H9 (cell line): ENCODE data around the gene WSCD2. TPM values are rescaled to one million over a fixed set of nuclear protein-coding genes. Genes with fewer than 3 reads are reported as not detected.

ENCODE experiments used
- DNase-seq: peaks from one replicate; pipeline ENCODE4 v3.0.0-alpha.2; 2017
- H2AFZ ChIP-seq: one replicate; pipeline ENCODE4 v1.6.1; 2013; ENCODE audit warnings: mild to moderate bottlenecking, low read length, control low read depth, moderate library complexity
- H2AK5ac ChIP-seq: 2 replicates; pipeline ENCODE4 v1.6.1; 2013; ENCODE audit warnings: low read length, control low read depth, mixed read lengths; ENCODE audit not compliant: insufficient read length
- H2BK120ac ChIP-seq: one replicate; pipeline ENCODE4 v1.6.1; 2013; ENCODE audit warnings: low read depth, mild to moderate bottlenecking, low read length, control low read depth, inconsistent platforms; ENCODE audit not compliant: poor library complexity, severe bottlenecking
- H2BK12ac ChIP-seq: 2 replicates; pipeline ENCODE4 v1.6.1; 2013; ENCODE audit warnings: low read length, control low read depth, mixed read lengths, low read depth; ENCODE audit not compliant: insufficient read length
- H2BK15ac ChIP-seq: 2 replicates; pipeline ENCODE4 v1.6.1; 2013; ENCODE audit warnings: low read depth, low read length, control low read depth
- H2BK20ac ChIP-seq: one replicate; pipeline ENCODE4 v1.6.1; 2013; ENCODE audit warnings: low read depth, mild to moderate bottlenecking, low read length, control low read depth, inconsistent platforms; ENCODE audit not compliant: poor library complexity, severe bottlenecking
- H2BK5ac ChIP-seq: 2 replicates; pipeline ENCODE4 v1.6.1; 2013; ENCODE audit warnings: low read length, control low read depth, mixed read lengths; ENCODE audit not compliant: insufficient read length
- H3K14ac ChIP-seq: 2 replicates; pipeline ENCODE4 v1.6.1; 2013; ENCODE audit warnings: low read length, control low read depth; ENCODE audit not compliant: insufficient read depth
- H3K18ac ChIP-seq: 2 replicates; pipeline ENCODE4 v1.6.1; 2013; ENCODE audit warnings: low read depth, mild to moderate bottlenecking, mixed read lengths, low read length, control low read depth; ENCODE audit not compliant: insufficient read length
- H3K23ac ChIP-seq: 2 replicates; pipeline ENCODE4 v1.6.1; 2013; ENCODE audit warnings: low read length, control low read depth, mixed read lengths, low read depth; ENCODE audit not compliant: insufficient read length
- H3K23me2 ChIP-seq: 2 replicates; pipeline ENCODE4 v1.6.1; 2013; ENCODE audit warnings: low read depth, mild to moderate bottlenecking, mixed read lengths, low read length, control low read depth; ENCODE audit not compliant: insufficient read length, poor library complexity, severe bottlenecking
- H3K27ac ChIP-seq: 2 replicates; pipeline ENCODE4 v1.5.1; 2013; ENCODE audit warnings: low read length, control low read depth, mixed read lengths, low read depth; ENCODE audit not compliant: insufficient read length
- H3K27me3 ChIP-seq: 2 replicates; pipeline ENCODE4 v1.6.1; 2013; ENCODE audit warnings: low read length, control low read depth, inconsistent platforms; ENCODE audit not compliant: insufficient read depth
- H3K4ac ChIP-seq: 2 replicates; pipeline ENCODE4 v1.6.1; 2013; ENCODE audit warnings: low read depth, mild to moderate bottlenecking, control low read depth, inconsistent platforms, low read length, moderate library complexity
- H3K4me1 ChIP-seq: 2 replicates; pipeline ENCODE4 v1.6.1; 2013; ENCODE audit warnings: low read length, control low read depth, inconsistent platforms; ENCODE audit not compliant: insufficient read depth
- H3K4me2 ChIP-seq: 2 replicates; pipeline ENCODE4 v1.6.1; 2013; ENCODE audit warnings: low read length, control low read depth, mixed read lengths; ENCODE audit not compliant: insufficient read length, insufficient read depth
- H3K56ac ChIP-seq: 2 replicates; pipeline ENCODE4 v1.6.1; 2013; ENCODE audit warnings: low read depth, mild to moderate bottlenecking, mixed read lengths, low read length, control low read depth; ENCODE audit not compliant: insufficient read length
- H3K79me1 ChIP-seq: 2 replicates; pipeline ENCODE4 v1.6.1; 2013; ENCODE audit warnings: low read depth, mild to moderate bottlenecking, moderate library complexity, low read length, control low read depth, inconsistent platforms; ENCODE audit not compliant: insufficient read depth, poor library complexity, severe bottlenecking
- H3K79me2 ChIP-seq: 2 replicates; pipeline ENCODE4 v1.6.1; 2013; ENCODE audit warnings: low read length, control low read depth, inconsistent platforms; ENCODE audit not compliant: insufficient read depth
- H3K9ac ChIP-seq: 2 replicates; pipeline ENCODE4 v1.6.1; 2013; ENCODE audit warnings: low read length, control low read depth, mixed read lengths; ENCODE audit not compliant: insufficient read length; ENCODE audit errors: extremely low read depth
- H3K9me3 ChIP-seq: one replicate; pipeline ENCODE4 v1.6.1; 2013; ENCODE audit warnings: low read depth, low read length, inconsistent platforms; ENCODE audit not compliant: control insufficient read depth
- H3T11ph ChIP-seq: one replicate; pipeline ENCODE4 v1.6.1; 2013; ENCODE audit warnings: mild to moderate bottlenecking, low read length, control low read depth, inconsistent platforms
- H4K20me1 ChIP-seq: one replicate; pipeline ENCODE4 v1.6.1; 2013; ENCODE audit not compliant: control insufficient read depth, insufficient read length, insufficient read depth
- H4K5ac ChIP-seq: 2 replicates; pipeline ENCODE4 v1.6.1; 2013; ENCODE audit warnings: low read depth, mild to moderate bottlenecking, mixed read lengths, low read length, control low read depth; ENCODE audit not compliant: insufficient read length
- H4K8ac ChIP-seq: replicated peaks from 2 replicates; pipeline ENCODE4 v1.6.1; 2013; ENCODE audit warnings: low read length, control low read depth, mixed read lengths, low read depth; ENCODE audit not compliant: insufficient read length
- H4K91ac ChIP-seq: 2 replicates; pipeline ENCODE4 v1.6.1; 2013; ENCODE audit warnings: low read depth, mild to moderate bottlenecking, moderate library complexity, mixed read lengths, low read length, control low read depth; ENCODE audit not compliant: insufficient read length
- H3K27ac Mint-ChIP-seq, 3 experiments: 2 replicates in 2 of 3; 3 replicates in 1 of 3; pipeline ENCODE4 v1.8.0; 2020 to 2021; ENCODE audit warnings: mixed read lengths in 3 of 3, mild to moderate bottlenecking in 1 of 3, moderate library complexity in 1 of 3
- H3K27me3 Mint-ChIP-seq: 2 replicates; pipeline ENCODE4 v1.8.0; 2021; ENCODE audit warnings: low read depth, mild to moderate bottlenecking, moderate library complexity, mixed read lengths
- H3K36me3 Mint-ChIP-seq, 3 experiments: 2 replicates in 2 of 3; 3 replicates in 1 of 3; pipeline ENCODE4 v1.8.0; 2020 to 2021; ENCODE audit warnings: low read depth in 3 of 3, mixed read lengths in 3 of 3; ENCODE audit not compliant: insufficient read depth in 1 of 3
- H3K4me1 Mint-ChIP-seq, 2 experiments: 2 replicates each; pipeline ENCODE4 v1.8.0; 2020; ENCODE audit warnings: mixed read lengths in 2 of 2
- H3K4me3 Mint-ChIP-seq, 2 experiments: 2 replicates in 1 of 2; 3 replicates in 1 of 2; pipeline ENCODE4 v1.8.0; 2020 to 2021; ENCODE audit warnings: mild to moderate bottlenecking in 2 of 2, mixed read lengths in 2 of 2, moderate library complexity in 1 of 2
- H3K9me3 Mint-ChIP-seq, 2 experiments: 2 replicates in 1 of 2; 3 replicates in 1 of 2; pipeline ENCODE4 v1.8.0; 2020; ENCODE audit warnings: mild to moderate bottlenecking in 2 of 2, mixed read lengths in 2 of 2, moderate library complexity in 1 of 2
- WGBS: extraction: QIAGEN DNeasy Blood & Tissue Kit; methylation state at CpG from one replicate; pipeline ENCODE4 v1.1.7; 2013; ENCODE audit warnings: missing lambda C conversion rate, low lambda C conversion rate, mixed read lengths; ENCODE audit not compliant: insufficient read length; ENCODE audit errors: extremely low coverage; 5-methylcytosine and 5-hydroxymethylcytosine counted together
- total RNA-seq: library from RNA; stranded (reverse); gene quantifications from 2 replicates; pipeline ENCODE4 v1.2.1, GENCODE V29; 2021
- TF ChIP-seq, protein P1 (sequence below): fragments of 200-600 bp; sonication (generic); conservative IDR thresholded peaks from 3 replicates; pipeline ENCODE4 v1.8.0; 2021; ENCODE audit warnings: antibody characterized with exemption, mild to moderate bottlenecking

Gene WSCD2
- total RNA-seq, 1 experiment from 2014 or later, result 0.92 TPM

DNA sequence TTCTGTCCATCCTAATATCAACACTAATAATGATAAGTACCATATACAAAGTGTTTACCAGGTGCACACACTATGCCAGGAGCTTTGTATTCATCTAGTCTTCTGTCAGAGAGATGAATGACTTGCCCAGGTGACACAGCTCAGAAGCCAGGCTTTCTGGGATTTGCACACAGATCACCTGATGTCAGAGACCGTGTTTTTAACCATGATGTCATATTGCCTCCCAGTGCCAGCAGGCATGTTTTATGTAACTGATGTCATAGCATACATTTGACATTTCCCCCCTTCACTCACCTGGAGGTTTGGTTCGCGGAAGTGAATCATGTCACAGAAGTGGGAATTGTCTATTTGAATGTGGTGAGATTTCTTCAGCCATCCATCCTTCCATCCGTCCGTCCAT is 5.7 kb downstream of the WSCD2 start:
- DNase-seq, result no peak
- Histone ChIP-seq H2AFZ (no peak overlapping the region), H3K9me3 (no peaks in the 10 kb centered on the region), H4K91ac (no peak overlapping the region), H3K23me2 (peaks cover 3% of the 10 kb centered on the region), H3K79me2 (no peaks in the 10 kb centered on the region), H3K18ac (no peak overlapping the region), H3K9ac (no peak overlapping the region), H2AK5ac (no peak overlapping the region), H2BK20ac (no peak overlapping the region), H3K4ac (no peak overlapping the region), H2BK120ac (no peak overlapping the region), H3K27ac (no peak overlapping the region), H3K79me1 (no peaks in the 10 kb centered on the region), H3K56ac (no peak overlapping the region), H2BK5ac (no peak overlapping the region), H3T11ph (no peak overlapping the region), H3K4me2 (no peak overlapping the region), H3K23ac (no peak overlapping the region), H4K8ac (no peak overlapping the region), H3K27me3 (no peaks in the 10 kb centered on the region; the same call in 1 of the 2 replicates), H3K4me1 (0 out of 2 replicates have a peak, but pooled peaks cover 4% of the 10 kb centered on the region), H4K5ac (no peak overlapping the region), H2BK15ac (no peak overlapping the region), H3K14ac (no peak overlapping the region), H2BK12ac (no peak overlapping the region), H4K20me1 (no peaks in the 10 kb centered on the region)
- WGBS, result no CpG with 5 or more reads among the region's 5 CpGs
- Mint-ChIP-seq H3K27me3 (peaks cover 28% of the 10 kb centered on the region), H3K36me3 (peaks cover 0 to 4% (median 1%) of the 10 kb centered on the region in 3 experiments; a peak in 3 of 7 replicates), H3K4me3 (no peak overlapping the region), H3K4me1 (peaks cover 28 to 38% of the 10 kb centered on the region in 2 experiments), H3K27ac (no peak overlapping the region; a peak in 1 of 7 replicates), H3K9me3 (no peaks in the 10 kb centered on the region)
- TF ChIP-seq, protein P1, sequence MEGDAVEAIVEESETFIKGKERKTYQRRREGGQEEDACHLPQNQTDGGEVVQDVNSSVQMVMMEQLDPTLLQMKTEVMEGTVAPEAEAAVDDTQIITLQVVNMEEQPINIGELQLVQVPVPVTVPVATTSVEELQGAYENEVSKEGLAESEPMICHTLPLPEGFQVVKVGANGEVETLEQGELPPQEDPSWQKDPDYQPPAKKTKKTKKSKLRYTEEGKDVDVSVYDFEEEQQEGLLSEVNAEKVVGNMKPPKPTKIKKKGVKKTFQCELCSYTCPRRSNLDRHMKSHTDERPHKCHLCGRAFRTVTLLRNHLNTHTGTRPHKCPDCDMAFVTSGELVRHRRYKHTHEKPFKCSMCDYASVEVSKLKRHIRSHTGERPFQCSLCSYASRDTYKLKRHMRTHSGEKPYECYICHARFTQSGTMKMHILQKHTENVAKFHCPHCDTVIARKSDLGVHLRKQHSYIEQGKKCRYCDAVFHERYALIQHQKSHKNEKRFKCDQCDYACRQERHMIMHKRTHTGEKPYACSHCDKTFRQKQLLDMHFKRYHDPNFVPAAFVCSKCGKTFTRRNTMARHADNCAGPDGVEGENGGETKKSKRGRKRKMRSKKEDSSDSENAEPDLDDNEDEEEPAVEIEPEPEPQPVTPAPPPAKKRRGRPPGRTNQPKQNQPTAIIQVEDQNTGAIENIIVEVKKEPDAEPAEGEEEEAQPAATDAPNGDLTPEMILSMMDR, result no peak
